DMS114 treated with DMSO at 0.1 percent for 48 hours (cell line): ENCODE results near the gene VAMP8.
"Not testable (repeated sequence)": the region's sequence is repeated elsewhere in the genome, so short reads cannot be mapped to it uniquely, and the experiment has no call there.

Experiments used
- DNase-seq: peaks from one replicate; lab custom pipeline; 2025; ENCODE audit not compliant: unreplicated experiment; lab: John Stamatoyannopoulos, UW

VAMP8 gene

GRCh38 chr2:85615413-85615728 is 38.0 kb downstream of the VAMP8 start:
- DNase-seq: no peak

GRCh38 chr2:85617723-85618122 is 40.3 kb downstream of the VAMP8 start:
- not testable (repeated sequence) for DNase-seq

GRCh38 chr2:85619617-85620016 is 42.2 kb downstream of the VAMP8 start:
- DNase-seq: no peak

GRCh38 chr2:85621338-85621737 is 44.0 kb downstream of the VAMP8 start:
- no peak for DNase-seq

GRCh38 chr2:85623991-85624390 is 46.6 kb downstream of the VAMP8 start:
- DNase-seq: no peak

- DNase-seq: no peak
Measured at GRCh38 chr2:85628658-85629057, 51.3 kb downstream of the VAMP8 start.

GRCh38 chr2:85631316-85631715 is 53.9 kb downstream of the VAMP8 start:
- no peak for DNase-seq
